GM12878 (cell line): ENCODE measurements around the gene FARSB. TPM values are rescaled to one million over a fixed set of nuclear protein-coding genes. Genes with fewer than 3 reads are reported as not detected.

ENCODE experiments used
- ATAC-seq: fragments of 200-7000 bp; cut with Tn5 transposase; 3 replicates; pipeline ENCODE4 v1.9.1; 2020; ENCODE audit warnings: mild to moderate bottlenecking, moderate library complexity
- BruUV-seq: library from RNA; stranded (reverse); fragments of 400-500 nt; replicated peaks from 2 replicates; lab custom pipeline; 2021; lab: Mats Ljungman, UMichigan
- CTCF ChIA-PET: fragments of 300-600 bp; sonication (Branson Sonifier 250); formaldehyde crosslinking; extraction: SDS; loops from one replicate; lab custom pipeline; 2021; ENCODE audit warnings: inconsistent platforms; lab: Yijun Ruan, JAX
- POLR2A ChIA-PET: fragments of 350-600 bp; formaldehyde crosslinking; extraction: SDS; loops from one replicate; lab custom pipeline; 2021; ENCODE audit warnings: inconsistent platforms; lab: Charles Lee
- RAD21 ChIA-PET: fragments of 300-600 bp; sonication (Branson Sonifier 250); formaldehyde crosslinking; loops from one replicate; lab custom pipeline; 2023; ENCODE audit warnings: antibody characterized with exemption; ENCODE audit not compliant: unreplicated experiment; lab: Charles Lee
- SMC1A ChIA-PET: fragments of 300-600 bp; sonication (Branson Sonifier 250); formaldehyde crosslinking; loops from one replicate; lab custom pipeline; 2023; ENCODE audit not compliant: unreplicated experiment, uncharacterized antibody; lab: Charles Lee
- DNase-seq: peaks from one replicate; pipeline ENCODE4 v3.0.0-alpha.2; 2011; ENCODE audit warnings: low read depth, low spot score
- FAIRE-seq: peaks from 3 replicates; lab custom pipeline; 2011; peaks lifted over from hg19 to GRCh38; lab: Jason Lieb, UNC
- H2AFZ ChIP-seq: 2 replicates; pipeline ENCODE4 v1.6.0; 2011; ENCODE audit warnings: low read depth, low read length, control low read depth; ENCODE audit not compliant: control insufficient read depth
- H3K27ac ChIP-seq: 2 replicates; pipeline ENCODE4 v1.5.1; 2011; ENCODE audit warnings: control low read depth; ENCODE audit not compliant: control insufficient read depth, insufficient read depth
- H3K27me3 ChIP-seq, 2 experiments: replicated peaks in 1 of 2; 2 replicates each; pipeline versions ENCODE4 v1.6.0 to v1.6.1; 2011; ENCODE audit warnings: low read length in 1 of 2; ENCODE audit not compliant: control insufficient read depth in 2 of 2, insufficient read depth in 2 of 2
- H3K36me3 ChIP-seq, 2 experiments: 2 replicates each; pipeline ENCODE4 v1.5.1; 2011; ENCODE audit warnings: low read length in 1 of 2; ENCODE audit not compliant: control insufficient read depth in 2 of 2, insufficient read depth in 2 of 2
- H3K4me1 ChIP-seq: 2 replicates; pipeline ENCODE4 v1.6.1; 2011; ENCODE audit warnings: mild to moderate bottlenecking, low read length, moderate library complexity, mixed read lengths; ENCODE audit not compliant: control insufficient read depth, insufficient read depth
- H3K4me2 ChIP-seq: 2 replicates; pipeline ENCODE4 v1.6.0; 2011; ENCODE audit warnings: control low read depth; ENCODE audit not compliant: control insufficient read depth, insufficient read depth
- H3K4me3 ChIP-seq: fragments of 200-600 bp; sonication (generic); 2 replicates; pipeline ENCODE4 v1.5.1; 2016
- H3K79me2 ChIP-seq: 2 replicates; pipeline ENCODE4 v1.6.0; 2011; ENCODE audit warnings: low read length; ENCODE audit not compliant: control insufficient read depth, insufficient read depth
- H3K9ac ChIP-seq: 2 replicates; pipeline ENCODE4 v1.8.0; 2011; ENCODE audit warnings: low read length, control low read depth, mixed read lengths; ENCODE audit not compliant: control insufficient read depth, insufficient read depth
- H3K9me3 ChIP-seq: replicated peaks from 3 replicates; pipeline ENCODE4 v1.5.1; 2011; ENCODE audit warnings: mild to moderate bottlenecking, low read length; ENCODE audit not compliant: control insufficient read depth, insufficient read depth
- H4K20me1 ChIP-seq: 2 replicates; pipeline ENCODE4 v1.6.0; 2011; ENCODE audit not compliant: control insufficient read depth, insufficient read depth
- CEBPZ ChIP-seq: fragments of 150-350 bp; IDR thresholded peaks from 2 replicates; pipeline ENCODE4 v1.6.1; 2016; ENCODE audit warnings: low read depth, low read length
- CUX1 ChIP-seq: IDR thresholded peaks from 2 replicates; pipeline ENCODE4 v1.6.1; 2012; ENCODE audit warnings: improper control_type of control experiment, low read depth, low read length; ENCODE audit not compliant: insufficient replicate concordance
- IKZF1 ChIP-seq: fragments of 450-650 bp; conservative IDR thresholded peaks from 2 replicates; pipeline ENCODE4 v1.6.1; 2017; ENCODE audit warnings: antibody characterized with exemption, mild to moderate bottlenecking
- RAD21 ChIP-seq: IDR thresholded peaks from 2 replicates; pipeline ENCODE4 v1.6.1; 2011; ENCODE audit warnings: mild to moderate bottlenecking, low read depth, low read length, moderate library complexity; ENCODE audit not compliant: insufficient read depth
- STAT1 ChIP-seq: fragments of 450-650 bp; conservative IDR thresholded peaks from 2 replicates; pipeline ENCODE4 v1.6.1; 2014; ENCODE audit warnings: antibody characterized with exemption, mild to moderate bottlenecking
- TARDBP ChIP-seq: IDR thresholded peaks from 2 replicates; pipeline ENCODE4 v1.6.1; 2016; ENCODE audit warnings: borderline replicate concordance
- YBX1 ChIP-seq: fragments of 450-650 bp; IDR thresholded peaks from 2 replicates; pipeline ENCODE4 v1.6.1; 2016; ENCODE audit warnings: antibody characterized with exemption
- ZNF207 ChIP-seq: fragments of 450-650 bp; IDR thresholded peaks from 2 replicates; pipeline ENCODE4 v1.6.1; 2014; ENCODE audit warnings: antibody characterized with exemption, mild to moderate bottlenecking, borderline replicate concordance
- ZNF622 ChIP-seq: fragments of 450-650 bp; IDR thresholded peaks from 2 replicates; pipeline ENCODE4 v1.6.1; 2017; ENCODE audit warnings: mild to moderate bottlenecking, inconsistent platforms
- WGBS: methylation state at CpG from one replicate; pipeline ENCODE4 v1.1.6; 2016; ENCODE audit warnings: low lambda C conversion rate; ENCODE audit not compliant: insufficient replicate concordance, insufficient coverage; ENCODE audit errors: missing lambda C conversion rate; 5-methylcytosine and 5-hydroxymethylcytosine counted together
- in situ Hi-C: fragments of 300-500 bp; cut with MboI; formaldehyde crosslinking; loops from 9 replicates; pipeline ENCODE4 v1.14.3; 2018; ENCODE audit warnings: mixed read lengths
- intact Hi-C: fragments of 100-400 bp; cut with micrococcal nuclease; formaldehyde crosslinking; loops from one replicate; pipeline ENCODE4 v1.14.2; 2022; ENCODE audit not compliant: unreplicated experiment
- polyA plus RNA-seq, 11 experiments: library from polyadenylated mRNA; depleted of rRNA in 4 of 11; unstranded in 6 of 11; stranded (reverse) in 5 of 11; fragments of >200 nt; fragmentation: Nextera tagmentation in 4 of 11; fragmentation: Illumina TruSeq in 1 of 11; extraction: Ambion mirVana in 4 of 11; extraction: Trizol in 1 of 11; gene quantifications; 1 replicate in 1 of 11; 2 replicates in 10 of 11; pipeline versions ENCODE4 v1.2.1 to v1.2.3, GENCODE V29; 2011 to 2016; ENCODE audit warnings: inconsistent platforms in 2 of 11, missing spikeins in 2 of 11, low read depth in 1 of 11
- total RNA-seq, 4 experiments: library from RNA; depleted of rRNA in 3 of 4; stranded (reverse); fragments of >200 nt in 3 of 4; fragmentation: Illumina TruSeq in 1 of 4; extraction: Trizol in 1 of 4; gene quantifications; 2 replicates each; pipeline versions ENCODE4 v1.2.1 to v1.2.3, GENCODE V29; 2013 to 2021
- TF ChIP-seq, protein P1 (sequence below), 3 experiments: IDR thresholded peaks in 2 of 3; conservative IDR thresholded peaks in 1 of 3; 2 replicates each; pipeline ENCODE4 v1.5.1; 2011; ENCODE audit warnings: low read depth in 3 of 3, low read length in 3 of 3, mild to moderate bottlenecking in 3 of 3, control low read depth in 2 of 3, moderate library complexity in 2 of 3, inconsistent platforms in 1 of 3, mixed read lengths in 1 of 3; ENCODE audit not compliant: control insufficient read depth in 2 of 3, insufficient read depth in 1 of 3; ENCODE audit errors: extremely low read depth in 1 of 3

Gene FARSB
- total and polyA plus RNA-seq, 10 of the 15 experiments (the other 5 are each of a cell fraction or from before 2014, with no cell fraction given), result 32.4 to 127 (median 73.8) TPM

GRCh38 chr2:222693837-222694236, 37.9 kb upstream of the FARSB start:
- POLR2A ChIA-PET, result no interaction called here
- TF ChIP-seq STAT1 (no peak), IKZF1 (no peak), ZNF622 (no peak), CEBPZ (no peak), RAD21 (peak; percentile 35; the same call in 1 of the 2 replicates), YBX1 (no peak), ZNF207 (no peak), TARDBP (no peak), CUX1 (no peak)
- TF ChIP-seq, protein P1, sequence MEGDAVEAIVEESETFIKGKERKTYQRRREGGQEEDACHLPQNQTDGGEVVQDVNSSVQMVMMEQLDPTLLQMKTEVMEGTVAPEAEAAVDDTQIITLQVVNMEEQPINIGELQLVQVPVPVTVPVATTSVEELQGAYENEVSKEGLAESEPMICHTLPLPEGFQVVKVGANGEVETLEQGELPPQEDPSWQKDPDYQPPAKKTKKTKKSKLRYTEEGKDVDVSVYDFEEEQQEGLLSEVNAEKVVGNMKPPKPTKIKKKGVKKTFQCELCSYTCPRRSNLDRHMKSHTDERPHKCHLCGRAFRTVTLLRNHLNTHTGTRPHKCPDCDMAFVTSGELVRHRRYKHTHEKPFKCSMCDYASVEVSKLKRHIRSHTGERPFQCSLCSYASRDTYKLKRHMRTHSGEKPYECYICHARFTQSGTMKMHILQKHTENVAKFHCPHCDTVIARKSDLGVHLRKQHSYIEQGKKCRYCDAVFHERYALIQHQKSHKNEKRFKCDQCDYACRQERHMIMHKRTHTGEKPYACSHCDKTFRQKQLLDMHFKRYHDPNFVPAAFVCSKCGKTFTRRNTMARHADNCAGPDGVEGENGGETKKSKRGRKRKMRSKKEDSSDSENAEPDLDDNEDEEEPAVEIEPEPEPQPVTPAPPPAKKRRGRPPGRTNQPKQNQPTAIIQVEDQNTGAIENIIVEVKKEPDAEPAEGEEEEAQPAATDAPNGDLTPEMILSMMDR (IDR thresholded peaks at IDR 0.05 in 2 of 3, conservative IDR thresholded peaks at IDR 0.05 in 1 of 3; ENCODE audit: control insufficient read depth in 2 of 3, extremely low read depth in 1 of 3, insufficient read depth in 1 of 3, low read depth in 3 of 3, low read length in 3 of 3), result peak; percentile 11 to 32 (median 14); a peak in 1 of 6 replicates
- FAIRE-seq (no peak), ATAC-seq (peak; percentile 66), DNase-seq (no peak)
- Histone ChIP-seq H3K9ac (no peak overlapping the region), H3K4me2 (no peak overlapping the region), H4K20me1 (no peaks in the 10 kb centered on the region), H3K4me3 (no peak overlapping the region), H3K36me3 (no peaks in the 10 kb centered on the region), H3K27ac (no peak overlapping the region), H3K9me3 (no peaks in the 10 kb centered on the region), H3K27me3 (no peaks in the 10 kb centered on the region), H3K4me1 (no peaks in the 10 kb centered on the region), H3K79me2 (no peaks in the 10 kb centered on the region), H2AFZ (no peak overlapping the region)
- 0% methylated on average over 1 of the region's 1 CpG for WGBS
- no TSS peak for BruUV-seq
- SMC1A ChIA-PET, result interaction anchor here (1.9 kb wide), 1 partner anchor 11 kb away, joined by 16 read pairs; no protein-coding TSS in a partner anchor
- intact Hi-C loops (loop anchor here (10.0 kb wide), 1 partner anchor 639 kb away; no protein-coding TSS in a partner anchor), in situ Hi-C loops (loop anchor here (5.0 kb wide), 1 partner anchor 208 kb away; no protein-coding TSS in a partner anchor)
- CTCF ChIA-PET, result interaction anchor here (1.9 to 2.0 kb wide), 2 partner anchors 209 to 245 kb away, joined by 7 to 10 read pairs; no protein-coding TSS in a partner anchor
- RAD21 ChIA-PET, result no interaction called here
